ENCODE measurements around the gene KRTAP5-2.
"Not testable (repeated sequence)": the region's sequence is repeated elsewhere in the genome, so short reads cannot be mapped to it uniquely, and the experiment has no call there.

Gene KRTAP5-2

DNA sequence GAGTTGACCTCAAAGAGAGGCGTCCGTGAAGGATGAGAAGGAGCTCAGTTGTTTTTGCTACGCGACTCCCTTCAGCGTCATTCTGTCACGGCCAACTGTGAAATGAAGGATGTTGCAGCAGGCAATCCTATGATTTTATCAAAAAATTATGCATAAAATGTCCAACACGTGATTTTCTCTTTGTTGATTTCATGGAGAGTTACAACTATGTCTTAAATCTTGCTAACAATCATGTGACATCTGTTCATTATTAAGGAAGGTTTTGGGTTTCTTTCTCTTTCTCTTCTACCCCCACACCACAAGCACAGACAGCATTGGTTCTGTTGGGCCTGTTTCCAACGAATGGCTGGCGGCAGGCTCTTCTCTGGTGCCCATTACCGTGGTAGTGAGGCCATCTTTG lies 20.1 kb upstream of the KRTAP5-2 start:
- H3K4me1 ChIP-seq (ENCODE audit: low read depth, poor library complexity, severe bottlenecking): no peaks in the 10 kb centered on the region
- H3K9ac ChIP-seq: no peak overlapping the region
- no peak overlapping the region for H2AFZ ChIP-seq (ENCODE audit: low read depth)
- peaks cover 88% of the 10 kb centered on the region for H3K27me3 ChIP-seq (ENCODE audit: insufficient read depth, low read depth)
- no peaks in the 10 kb centered on the region for H4K20me1 ChIP-seq (ENCODE audit: insufficient read depth)
- no peak overlapping the region for H3K4me3 ChIP-seq (IDR thresholded peaks at IDR 0.05; ENCODE audit: insufficient read depth, low read depth, low read length)
- H3K27ac ChIP-seq: no peak overlapping the region
- no peaks in the 10 kb centered on the region for H3K79me2 ChIP-seq (ENCODE audit: insufficient read depth, low read depth)
- TF ChIP-seq, protein P1, sequence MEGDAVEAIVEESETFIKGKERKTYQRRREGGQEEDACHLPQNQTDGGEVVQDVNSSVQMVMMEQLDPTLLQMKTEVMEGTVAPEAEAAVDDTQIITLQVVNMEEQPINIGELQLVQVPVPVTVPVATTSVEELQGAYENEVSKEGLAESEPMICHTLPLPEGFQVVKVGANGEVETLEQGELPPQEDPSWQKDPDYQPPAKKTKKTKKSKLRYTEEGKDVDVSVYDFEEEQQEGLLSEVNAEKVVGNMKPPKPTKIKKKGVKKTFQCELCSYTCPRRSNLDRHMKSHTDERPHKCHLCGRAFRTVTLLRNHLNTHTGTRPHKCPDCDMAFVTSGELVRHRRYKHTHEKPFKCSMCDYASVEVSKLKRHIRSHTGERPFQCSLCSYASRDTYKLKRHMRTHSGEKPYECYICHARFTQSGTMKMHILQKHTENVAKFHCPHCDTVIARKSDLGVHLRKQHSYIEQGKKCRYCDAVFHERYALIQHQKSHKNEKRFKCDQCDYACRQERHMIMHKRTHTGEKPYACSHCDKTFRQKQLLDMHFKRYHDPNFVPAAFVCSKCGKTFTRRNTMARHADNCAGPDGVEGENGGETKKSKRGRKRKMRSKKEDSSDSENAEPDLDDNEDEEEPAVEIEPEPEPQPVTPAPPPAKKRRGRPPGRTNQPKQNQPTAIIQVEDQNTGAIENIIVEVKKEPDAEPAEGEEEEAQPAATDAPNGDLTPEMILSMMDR (conservative IDR thresholded peaks at IDR 0.05; ENCODE audit: low read depth, low read length): no peak
- H3K4me2 ChIP-seq: no peak overlapping the region
- H3K36me3 ChIP-seq (ENCODE audit: insufficient read depth): no peaks in the 10 kb centered on the region

DNA sequence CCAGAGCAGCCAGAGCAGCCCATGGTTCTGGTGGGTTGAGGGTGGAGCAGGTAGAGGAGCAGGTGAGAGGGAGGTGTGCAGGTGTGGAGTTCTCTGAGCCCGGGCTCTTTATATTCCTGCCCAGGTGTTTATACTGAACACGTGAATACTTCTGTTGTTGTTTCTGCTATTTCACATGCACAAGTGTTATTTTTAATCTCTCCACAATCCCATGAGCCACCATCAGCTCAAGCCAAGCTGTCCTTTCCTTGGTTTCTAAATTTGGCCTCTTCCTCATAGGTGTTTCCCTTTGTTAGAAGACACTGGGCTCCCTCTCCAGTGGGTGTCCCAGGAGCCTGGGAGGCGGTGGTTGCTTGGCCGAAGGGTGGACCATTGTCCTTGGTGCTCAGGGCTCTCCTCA lies 10.3 kb upstream of the KRTAP5-2 start, which contains the start of gene KRTAP5-3:
KRTAP5-3 (minus strand) TSS at position 101 of the 400 bp plus-strand sequence; CDS start at position 23, 78 bp downstream.
- peaks cover 83% of the 10 kb centered on the region for H3K27me3 ChIP-seq (ENCODE audit: insufficient read depth, low read depth)
- no peaks in the 10 kb centered on the region for H3K79me2 ChIP-seq (ENCODE audit: insufficient read depth, low read depth)
- H3K4me3 ChIP-seq (IDR thresholded peaks at IDR 0.05; ENCODE audit: insufficient read depth, low read depth, low read length): no peak within 1 kb of the TSS
- peaks cover 8% of the 10 kb centered on the region for H3K4me1 ChIP-seq (ENCODE audit: low read depth, poor library complexity, severe bottlenecking)
- TF ChIP-seq, protein P1 (conservative IDR thresholded peaks at IDR 0.05; ENCODE audit: low read depth, low read length): no peak
- no peak within 1 kb of the TSS for H3K27ac ChIP-seq
- no peak within 1 kb of the TSS for H3K9ac ChIP-seq
- H3K36me3 ChIP-seq (ENCODE audit: insufficient read depth): no peaks in the 10 kb centered on the region
- H2AFZ ChIP-seq (ENCODE audit: low read depth): no peak within 1 kb of the TSS
- no peaks in the 10 kb centered on the region for H4K20me1 ChIP-seq (ENCODE audit: insufficient read depth)
- no peak within 1 kb of the TSS for H3K4me2 ChIP-seq

DNA sequence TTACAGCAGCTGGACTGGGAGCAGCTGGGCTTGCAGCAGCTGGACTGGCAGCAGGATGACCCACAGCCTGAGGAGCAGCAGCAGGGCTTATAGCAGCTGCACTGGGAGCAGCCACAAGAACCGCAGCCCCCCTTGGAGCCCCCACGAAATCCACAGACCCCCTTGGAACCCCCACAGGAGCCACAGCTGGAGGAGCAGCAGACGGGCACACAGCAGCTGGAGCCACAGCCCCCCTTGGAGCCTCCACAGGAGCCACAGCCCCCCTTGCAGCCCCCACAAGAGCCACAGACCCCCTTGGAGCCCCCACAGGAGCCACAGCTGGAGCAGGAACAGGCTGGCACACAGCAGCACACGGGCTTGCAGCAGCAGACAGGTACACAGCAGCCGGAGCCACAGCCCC lies 9.8 kb upstream of the KRTAP5-2 start:
- not testable (repeated sequence) for H3K27ac ChIP-seq; H3K4me2 ChIP-seq; H2AFZ ChIP-seq (ENCODE audit: low read depth); H3K4me3 ChIP-seq (IDR thresholded peaks at IDR 0.05; ENCODE audit: insufficient read depth, low read depth, low read length); H3K4me1 ChIP-seq (ENCODE audit: low read depth, poor library complexity, severe bottlenecking); H4K20me1 ChIP-seq (ENCODE audit: insufficient read depth); H3K36me3 ChIP-seq (ENCODE audit: insufficient read depth); H3K9ac ChIP-seq; H3K79me2 ChIP-seq (ENCODE audit: insufficient read depth, low read depth)
- H3K27me3 ChIP-seq (ENCODE audit: insufficient read depth, low read depth): peaks cover 83% of the 10 kb centered on the region

DNA sequence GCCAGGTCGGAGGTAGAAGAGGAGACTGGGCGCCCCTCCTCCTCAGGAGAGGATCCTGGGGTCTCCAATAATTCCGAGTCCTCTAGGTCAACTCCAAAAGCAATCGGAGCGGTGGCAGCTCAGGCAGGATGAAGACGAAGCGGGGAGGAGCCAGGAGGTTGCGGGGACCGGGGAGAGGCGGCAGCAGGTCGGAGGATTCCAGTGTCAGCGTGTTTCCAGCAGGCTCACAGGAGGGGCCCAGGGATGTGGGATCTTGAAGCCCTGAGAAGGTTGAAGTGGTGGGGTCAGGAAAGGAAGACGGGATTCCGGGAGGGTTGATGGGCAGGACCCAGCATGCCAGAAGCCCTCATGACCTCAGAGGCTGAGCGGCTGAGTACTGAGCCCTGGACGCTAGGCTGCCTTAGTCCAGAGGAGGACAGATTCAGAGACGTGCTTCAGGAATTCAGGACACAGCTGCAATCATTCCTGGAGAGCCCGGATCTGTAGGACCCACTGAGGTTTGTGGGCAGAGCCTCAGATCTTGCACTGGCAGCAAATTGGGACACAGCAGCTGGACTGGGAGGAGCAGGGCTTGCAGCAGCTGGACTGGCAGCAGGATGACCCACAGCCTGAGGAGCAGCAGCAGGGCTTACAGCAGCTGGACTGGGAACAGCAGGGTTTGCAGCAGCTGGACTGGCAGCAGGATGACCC lies 9.2 kb upstream of the KRTAP5-2 start:
- H3K27ac ChIP-seq; H3K79me2 ChIP-seq (ENCODE audit: insufficient read depth, low read depth); H4K20me1 ChIP-seq (ENCODE audit: insufficient read depth); H3K36me3 ChIP-seq (ENCODE audit: insufficient read depth); H3K4me1 ChIP-seq (ENCODE audit: low read depth, poor library complexity, severe bottlenecking); H2AFZ ChIP-seq (ENCODE audit: low read depth); H3K4me3 ChIP-seq (IDR thresholded peaks at IDR 0.05; ENCODE audit: insufficient read depth, low read depth, low read length); H3K9ac ChIP-seq; H3K4me2 ChIP-seq: not testable (repeated sequence)
- peaks cover 85% of the 10 kb centered on the region for H3K27me3 ChIP-seq (ENCODE audit: insufficient read depth, low read depth)

DNA sequence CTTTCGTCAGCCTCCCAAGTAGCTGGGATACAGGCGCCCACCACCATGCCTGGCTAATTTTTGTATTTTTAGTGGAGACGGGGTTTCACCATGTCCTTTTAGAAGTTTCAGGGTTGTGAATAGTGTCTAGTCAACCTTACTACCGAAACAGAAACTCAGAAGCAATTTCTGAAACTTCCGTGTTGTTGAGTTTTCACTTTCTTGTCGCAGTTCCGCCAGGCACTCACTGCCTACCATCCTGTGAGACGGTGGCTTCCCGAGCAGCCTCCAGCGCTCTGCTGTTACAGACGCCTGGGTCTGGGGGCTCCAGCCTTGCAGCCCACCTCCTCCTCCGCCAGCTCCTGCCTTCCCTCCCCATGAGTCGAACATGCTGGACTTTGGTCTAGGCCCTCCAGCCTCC lies 7.8 kb upstream of the KRTAP5-2 start:
- peaks cover 86% of the 10 kb centered on the region for H3K27me3 ChIP-seq (ENCODE audit: insufficient read depth, low read depth)
- not testable (repeated sequence) for H3K4me2 ChIP-seq; H3K36me3 ChIP-seq (ENCODE audit: insufficient read depth); H3K4me3 ChIP-seq (IDR thresholded peaks at IDR 0.05; ENCODE audit: insufficient read depth, low read depth, low read length); H3K79me2 ChIP-seq (ENCODE audit: insufficient read depth, low read depth); H3K27ac ChIP-seq; H2AFZ ChIP-seq (ENCODE audit: low read depth); H3K9ac ChIP-seq; H3K4me1 ChIP-seq (ENCODE audit: low read depth, poor library complexity, severe bottlenecking); H4K20me1 ChIP-seq (ENCODE audit: insufficient read depth)

DNA sequence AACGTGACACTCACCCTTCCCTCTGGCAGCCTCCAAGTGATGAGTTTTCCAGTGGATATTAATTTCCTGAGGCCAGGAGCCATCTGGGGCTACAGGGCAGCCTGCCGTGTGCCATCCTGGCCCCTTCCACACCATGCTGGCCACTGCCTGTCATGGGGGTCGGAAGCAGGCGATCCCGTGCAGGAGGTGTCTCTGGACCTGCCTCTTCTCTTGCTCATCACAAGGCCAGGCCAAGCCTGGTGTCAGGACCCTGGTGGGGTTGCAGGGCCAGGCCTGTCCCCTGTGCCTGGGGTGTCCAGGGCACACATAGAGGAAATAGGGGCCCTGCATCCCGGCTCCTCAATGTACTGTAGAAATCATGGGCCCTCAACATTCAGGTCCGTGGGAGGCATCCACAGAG lies 6.6 kb upstream of the KRTAP5-2 start:
- TF ChIP-seq, protein P1 (conservative IDR thresholded peaks at IDR 0.05; ENCODE audit: low read depth, low read length): no peak
- Histone ChIP-seq H4K20me1 (ENCODE audit: insufficient read depth) (no peaks in the 10 kb centered on the region), H3K27ac (no peak overlapping the region), H3K27me3 (ENCODE audit: insufficient read depth, low read depth) (peaks cover 89% of the 10 kb centered on the region), H3K79me2 (ENCODE audit: insufficient read depth, low read depth) (no peaks in the 10 kb centered on the region), H2AFZ (ENCODE audit: low read depth) (no peak overlapping the region), H3K4me1 (ENCODE audit: low read depth, poor library complexity, severe bottlenecking) (peaks cover 8% of the 10 kb centered on the region), H3K9ac (no peak overlapping the region), H3K36me3 (ENCODE audit: insufficient read depth) (no peaks in the 10 kb centered on the region), H3K4me2 (no peak overlapping the region), H3K4me3 (IDR thresholded peaks at IDR 0.05; ENCODE audit: insufficient read depth, low read depth, low read length) (no peak overlapping the region)
